Trophoblast cell (in vitro differentiated cells and primary cell): ENCODE results near the gene HACE1.

Experiments
- DNase-seq, 2 donors: peaks; one replicate each; pipeline ENCODE4 v3.0.0-alpha.2; 2016
- H2AFZ ChIP-seq: 2 replicates; pipeline ENCODE4 v1.6.1; 2013; ENCODE audit warnings: low read length, moderate library complexity, mild to moderate bottlenecking; ENCODE audit not compliant: insufficient read depth, poor library complexity
- H2AK5ac ChIP-seq: 2 replicates; pipeline ENCODE4 v1.6.1; 2013; ENCODE audit warnings: mild to moderate bottlenecking, low read length
- H2BK120ac ChIP-seq: 2 replicates; pipeline ENCODE4 v1.6.1; 2013; ENCODE audit warnings: low read length, mild to moderate bottlenecking, moderate library complexity; ENCODE audit not compliant: insufficient read depth, poor library complexity
- H2BK12ac ChIP-seq: 2 replicates; pipeline ENCODE4 v1.6.1; 2013; ENCODE audit warnings: mild to moderate bottlenecking, low read length, moderate library complexity
- H2BK5ac ChIP-seq: 2 replicates; pipeline ENCODE4 v1.6.1; 2013; ENCODE audit warnings: low read length, low read depth, moderate library complexity, mild to moderate bottlenecking; ENCODE audit not compliant: poor library complexity
- H3K14ac ChIP-seq: 2 replicates; pipeline ENCODE4 v1.6.1; 2013; ENCODE audit warnings: mild to moderate bottlenecking, low read length
- H3K18ac ChIP-seq: 2 replicates; pipeline ENCODE4 v1.6.1; 2013; ENCODE audit warnings: mild to moderate bottlenecking, low read length
- H3K23ac ChIP-seq: 2 replicates; pipeline ENCODE4 v1.6.1; 2013; ENCODE audit warnings: low read length
- H3K27ac ChIP-seq: 2 replicates; pipeline ENCODE4 v1.5.1; 2013; ENCODE audit warnings: low read depth, mild to moderate bottlenecking, inconsistent platforms, low read length, moderate library complexity
- H3K27me3 ChIP-seq: 2 replicates; pipeline ENCODE4 v1.6.1; 2013; ENCODE audit warnings: inconsistent platforms, mild to moderate bottlenecking, low read length, moderate library complexity; ENCODE audit not compliant: insufficient read depth
- H3K36me3 ChIP-seq, 2 experiments: 1 replicate in 1 of 2; 2 replicates in 1 of 2; pipeline ENCODE4 v1.6.1; 2013; ENCODE audit warnings: low read length in 2 of 2, mild to moderate bottlenecking in 2 of 2, moderate library complexity in 1 of 2; ENCODE audit not compliant: insufficient read depth in 2 of 2, control insufficient read depth in 1 of 2
- H3K4ac ChIP-seq: 2 replicates; pipeline ENCODE4 v1.6.1; 2013; ENCODE audit warnings: low read depth, mild to moderate bottlenecking, low read length, moderate library complexity
- H3K4me1 ChIP-seq, 2 experiments: 1 replicate in 1 of 2; 2 replicates in 1 of 2; pipeline ENCODE4 v1.6.1; 2013; ENCODE audit warnings: low read length in 2 of 2, mild to moderate bottlenecking in 2 of 2, moderate library complexity in 1 of 2; ENCODE audit not compliant: insufficient read depth in 2 of 2, control insufficient read depth in 1 of 2
- H3K4me2 ChIP-seq: 2 replicates; pipeline ENCODE4 v1.6.1; 2013; ENCODE audit warnings: inconsistent platforms, mild to moderate bottlenecking, low read length, moderate library complexity
- H3K4me3 ChIP-seq: 2 replicates; pipeline ENCODE4 v1.5.1; 2013; ENCODE audit warnings: mild to moderate bottlenecking, low read depth, low read length, inconsistent platforms
- H3K79me1 ChIP-seq: one replicate; pipeline ENCODE4 v1.6.1; 2013; ENCODE audit warnings: low read length
- H3K79me2 ChIP-seq: 2 replicates; pipeline ENCODE4 v1.6.1; 2013; ENCODE audit warnings: low read length, mild to moderate bottlenecking; ENCODE audit not compliant: control insufficient read depth, insufficient read depth, poor library complexity
- H3K9ac ChIP-seq: 2 replicates; pipeline ENCODE4 v1.6.1; 2013; ENCODE audit warnings: mild to moderate bottlenecking, low read length
- H3K9me3 ChIP-seq: 2 replicates; pipeline ENCODE4 v1.6.1; 2013; ENCODE audit warnings: low read depth, mild to moderate bottlenecking, control low read depth, inconsistent platforms, low read length; ENCODE audit not compliant: insufficient read depth
- H4K12ac ChIP-seq: 2 replicates; pipeline ENCODE4 v1.6.1; 2013; ENCODE audit warnings: low read depth, mild to moderate bottlenecking, low read length, moderate library complexity
- H4K8ac ChIP-seq: 2 replicates; pipeline ENCODE4 v1.6.1; 2013; ENCODE audit warnings: low read depth, mild to moderate bottlenecking, low read length, moderate library complexity
- H4K91ac ChIP-seq: one replicate; pipeline ENCODE4 v1.6.1; 2013; ENCODE audit warnings: low read depth, mild to moderate bottlenecking, low read length, moderate library complexity
- WGBS: extraction: QIAGEN DNeasy Blood & Tissue Kit; methylation state at CpG from one replicate; pipeline ENCODE4 v1.1.7; 2013; ENCODE audit warnings: missing lambda C conversion rate; ENCODE audit not compliant: insufficient read length, insufficient coverage; ENCODE audit errors: extremely low coverage; 5-methylcytosine and 5-hydroxymethylcytosine counted together

HACE1 gene

DNA sequence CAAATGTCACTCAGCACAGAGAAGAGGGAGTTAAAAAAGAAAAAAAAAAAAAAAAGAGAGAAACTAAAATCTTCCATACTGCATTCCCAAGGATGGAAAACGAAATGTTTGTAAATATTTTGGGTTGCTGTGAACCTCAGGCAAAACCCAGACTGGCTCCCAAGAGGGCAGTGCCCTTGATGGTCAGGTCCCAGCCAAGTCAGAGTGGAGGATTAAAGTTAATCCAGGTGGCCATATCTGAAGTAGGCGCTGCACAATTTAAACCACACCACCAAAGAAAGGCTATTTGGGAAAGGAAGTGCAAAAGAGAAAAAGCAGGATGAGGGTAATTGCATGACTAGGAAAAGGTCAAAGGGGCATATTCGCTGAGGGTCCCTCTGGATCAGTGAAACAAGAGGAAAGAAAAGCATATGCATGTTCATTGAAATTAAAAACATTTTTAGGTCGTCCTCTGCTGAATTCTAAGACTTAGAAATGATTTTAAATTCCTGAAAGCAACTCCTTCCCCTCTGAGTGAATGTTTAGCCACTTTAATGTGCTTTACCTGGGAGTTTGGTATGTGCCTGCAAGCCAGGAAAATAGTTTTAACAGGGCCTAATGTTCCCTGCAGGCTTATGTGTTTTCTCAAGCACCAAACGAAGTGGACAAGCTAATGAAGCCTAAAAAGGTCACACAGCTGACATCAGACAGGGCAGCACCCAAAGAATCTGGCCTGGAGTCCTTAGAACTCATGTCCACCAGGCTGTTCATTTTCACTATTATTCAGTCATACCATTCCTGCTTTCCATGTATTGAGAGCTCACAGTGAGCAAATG lies 159.1 kb downstream of the HACE1 start:
- Histone ChIP-seq H3K4me2 (no peak overlapping the region), H4K12ac (no peak overlapping the region), H4K8ac (peak overlapping the region; percentile 42), H2BK120ac (peak overlapping the region; percentile 93), H3K27me3 (no peaks in the 10 kb centered on the region), H3K4me1 (peaks cover 0 to 14% of the 10 kb centered on the region in 2 experiments), H3K27ac (no peak overlapping the region), H3K9ac (no peak overlapping the region), H3K79me2 (no peaks in the 10 kb centered on the region), H3K4ac (no peak overlapping the region), H4K91ac (no peak overlapping the region), H3K36me3 (no peaks in the 10 kb centered on the region), H3K18ac (no peak overlapping the region), H3K23ac (no peak overlapping the region), H3K79me1 (peaks cover 22% of the 10 kb centered on the region), H2BK5ac (no peak overlapping the region), H3K14ac (peak overlapping the region; percentile 53), H2AFZ (no peak overlapping the region), H3K9me3 (no peaks in the 10 kb centered on the region), H2BK12ac (peak overlapping the region; percentile 55), H3K4me3 (no peak overlapping the region), H2AK5ac (no peak overlapping the region)
- no CpG with 5 or more reads among the region's 5 CpGs for WGBS
- peak; percentile 15 to 60 for DNase-seq

DNA sequence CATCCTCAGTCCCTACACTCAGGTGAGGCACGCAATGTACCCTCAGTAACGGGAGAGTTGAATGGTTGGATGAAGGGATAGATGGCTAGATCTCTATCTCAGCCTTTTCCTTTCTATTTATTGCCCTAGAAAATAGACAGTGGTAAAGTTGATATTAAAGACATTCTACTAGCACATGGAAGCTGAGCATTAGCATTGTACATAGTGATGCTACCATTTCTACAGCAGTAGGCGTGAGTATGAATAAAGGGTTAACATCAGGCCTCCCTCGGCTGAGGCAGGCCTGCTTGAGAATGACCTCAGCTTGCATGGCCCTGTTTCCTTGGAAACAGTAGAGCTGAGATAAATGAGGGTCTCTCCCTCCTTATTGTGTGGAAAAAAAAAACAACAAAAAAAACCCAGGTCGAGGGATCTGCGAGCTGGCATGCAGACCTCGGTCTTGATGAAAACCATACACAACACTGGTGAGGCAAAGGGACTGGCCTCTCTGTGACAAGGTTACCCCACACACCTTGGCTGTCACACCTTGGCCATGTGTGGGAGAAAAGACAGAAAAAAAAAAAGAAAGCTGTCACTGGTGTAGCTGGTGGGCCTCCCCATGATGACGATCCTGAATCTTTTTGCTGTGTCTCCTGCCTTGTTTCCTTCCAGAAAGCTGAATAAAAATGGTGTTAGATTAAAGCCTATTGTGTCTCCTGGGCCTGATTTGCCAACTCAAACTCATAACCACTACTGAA lies 160.0 kb downstream of the HACE1 start:
- Histone ChIP-seq H3K27me3 (no peaks in the 10 kb centered on the region), H4K12ac (no peak overlapping the region), H3K9me3 (no peaks in the 10 kb centered on the region), H3K23ac (no peak overlapping the region), H3K4me3 (no peak overlapping the region), H3K27ac (no peak overlapping the region), H2BK120ac (peak overlapping the region; percentile 48), H3K79me1 (peaks cover 18% of the 10 kb centered on the region), H2BK12ac (peak overlapping the region; percentile 44), H2BK5ac (peak overlapping the region; percentile 66), H4K91ac (peak overlapping the region; percentile 60), H3K4me2 (peak overlapping the region; percentile 23), H2AK5ac (peak overlapping the region; percentile 13), H3K18ac (peak overlapping the region; percentile 25), H3K79me2 (no peaks in the 10 kb centered on the region), H3K9ac (no peak overlapping the region), H3K36me3 (no peaks in the 10 kb centered on the region), H3K14ac (peak overlapping the region; percentile 36), H3K4me1 (peaks cover 0 to 11% of the 10 kb centered on the region in 2 experiments), H2AFZ (no peak overlapping the region), H4K8ac (peak overlapping the region; percentile 51), H3K4ac (peak overlapping the region; percentile 37)
- DNase-seq = peak in 1 of 2 donors; percentile 18
- no CpG with 5 or more reads among the region's 8 CpGs for whole genome bisulfite sequencing

DNA sequence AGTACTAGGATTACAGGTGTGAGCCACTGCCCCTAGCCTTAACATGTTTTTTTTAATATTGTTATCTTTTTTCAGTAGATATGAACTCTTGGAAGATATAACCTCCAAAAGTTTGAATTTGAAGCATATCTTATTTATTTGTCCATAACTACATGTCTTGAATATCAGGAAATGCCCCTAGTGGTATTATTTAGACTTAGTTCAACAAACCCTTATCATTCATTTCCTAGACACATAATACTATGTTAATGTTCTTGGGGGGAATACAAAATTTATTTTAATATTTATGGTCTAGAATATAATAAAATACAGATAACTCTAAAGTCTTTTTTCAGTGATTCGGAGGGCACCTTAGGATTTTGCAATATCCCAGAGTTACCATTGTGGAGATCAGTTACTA lies 160.7 kb downstream of the HACE1 start:
- Histone ChIP-seq H3K27me3 (no peaks in the 10 kb centered on the region), H3K4me3 (no peak overlapping the region), H3K79me2 (no peaks in the 10 kb centered on the region), H2BK12ac (peak overlapping the region; percentile 77), H4K12ac (no peak overlapping the region), H3K9me3 (no peaks in the 10 kb centered on the region), H2BK120ac (peak overlapping the region; percentile 86), H4K91ac (no peak overlapping the region), H2BK5ac (no peak overlapping the region), H3K9ac (no peak overlapping the region), H2AFZ (no peak overlapping the region), H3K4me2 (no peak overlapping the region), H3K27ac (peak overlapping the region; percentile 61), H4K8ac (no peak overlapping the region), H3K4ac (no peak overlapping the region), H2AK5ac (no peak overlapping the region), H3K4me1 (peaks cover 0 to 9% of the 10 kb centered on the region in 2 experiments), H3K23ac (no peak overlapping the region), H3K14ac (no peak overlapping the region), H3K18ac (no peak overlapping the region), H3K79me1 (peaks cover 15% of the 10 kb centered on the region), H3K36me3 (no peaks in the 10 kb centered on the region)
- DNase-seq = no peak
- no CpG with 5 or more reads among the region's 1 CpG for WGBS

DNA sequence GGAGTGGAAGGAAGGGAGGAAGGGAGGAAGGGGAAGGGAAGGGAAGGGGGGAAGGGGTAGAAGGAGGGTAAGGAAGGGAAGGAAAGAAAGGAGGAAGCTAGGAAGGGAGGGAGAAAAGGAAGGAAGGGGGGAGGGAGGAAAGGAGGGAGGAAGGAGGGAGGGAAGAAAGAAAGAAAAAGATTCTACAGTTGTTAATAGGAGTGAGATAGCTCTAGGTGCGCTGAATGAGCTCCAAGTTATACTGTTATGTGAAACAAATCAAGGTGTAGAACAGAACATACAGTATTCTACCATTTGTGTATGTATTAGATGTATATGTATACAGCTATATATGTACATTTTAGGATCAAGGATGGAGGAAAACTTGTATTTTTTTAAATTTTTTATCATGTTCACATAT lies 167.7 kb downstream of the HACE1 start:
- peaks cover 3 to 5% of the 10 kb centered on the region in 2 experiments for H3K4me1 ChIP-seq
- no peak overlapping the region for H3K4me3 ChIP-seq
- no peak overlapping the region for H3K14ac ChIP-seq
- H3K9ac ChIP-seq = no peak overlapping the region
- no peak overlapping the region for H3K18ac ChIP-seq
- H4K8ac ChIP-seq = no peak overlapping the region
- DNase-seq = no peak
- H3K79me2 ChIP-seq = no peaks in the 10 kb centered on the region
- no peak overlapping the region for H3K23ac ChIP-seq
- H3K36me3 ChIP-seq = no peaks in the 10 kb centered on the region
- H2AFZ ChIP-seq = no peak overlapping the region
- no CpG with 5 or more reads among the region's 1 CpG for WGBS
- no peak overlapping the region for H2BK12ac ChIP-seq
- no peak overlapping the region for H3K4me2 ChIP-seq
- no peak overlapping the region for H2AK5ac ChIP-seq
- H2BK120ac ChIP-seq = no peak overlapping the region
- H3K79me1 ChIP-seq = peaks cover 2% of the 10 kb centered on the region
- no peak overlapping the region for H3K27ac ChIP-seq
- H4K91ac ChIP-seq = no peak overlapping the region
- no peaks in the 10 kb centered on the region for H3K27me3 ChIP-seq
- no peaks in the 10 kb centered on the region for H3K9me3 ChIP-seq
- no peak overlapping the region for H3K4ac ChIP-seq
- H4K12ac ChIP-seq = no peak overlapping the region
- no peak overlapping the region for H2BK5ac ChIP-seq
